ENCODE results near the gene HACD2.

The HACD2 gene

DNA sequence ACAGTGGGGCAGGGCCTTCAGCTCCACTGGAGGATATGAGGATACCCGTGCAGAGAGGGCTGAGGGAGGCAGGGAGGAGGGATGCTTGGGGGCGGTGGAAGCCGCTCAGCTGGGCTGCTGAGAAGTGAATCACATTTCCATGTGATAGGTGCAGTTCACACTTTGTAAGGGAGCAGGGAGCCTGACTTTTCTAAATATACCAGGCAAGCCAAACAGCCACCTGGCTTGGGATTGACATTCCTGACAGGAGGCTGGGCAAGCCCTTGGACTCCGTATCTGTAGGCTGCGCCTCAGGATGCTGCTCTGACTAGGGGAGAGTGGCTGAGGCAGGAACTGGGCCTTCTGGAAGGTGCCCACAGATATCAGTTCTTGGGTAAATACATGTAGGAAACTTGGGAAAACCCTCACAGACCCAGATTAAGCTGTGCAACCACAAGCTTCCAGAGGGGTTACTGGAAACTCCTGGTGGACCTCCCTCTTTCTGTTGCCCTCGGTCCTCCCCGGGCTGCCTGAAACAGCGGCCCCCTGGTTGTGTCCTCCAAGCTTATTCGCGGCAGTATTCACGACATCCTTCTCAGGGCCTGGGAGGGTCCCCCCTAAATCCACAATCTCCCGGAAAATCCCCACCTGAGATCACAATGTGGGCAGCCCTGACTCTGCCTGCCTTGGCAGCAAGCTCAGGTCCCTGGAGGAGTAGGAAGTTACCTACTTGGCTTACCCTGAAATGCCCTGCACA, 103.0 kb downstream of the HACD2 start:
- no peak for DNase-seq (ENCODE audit: low spot score)

DNA sequence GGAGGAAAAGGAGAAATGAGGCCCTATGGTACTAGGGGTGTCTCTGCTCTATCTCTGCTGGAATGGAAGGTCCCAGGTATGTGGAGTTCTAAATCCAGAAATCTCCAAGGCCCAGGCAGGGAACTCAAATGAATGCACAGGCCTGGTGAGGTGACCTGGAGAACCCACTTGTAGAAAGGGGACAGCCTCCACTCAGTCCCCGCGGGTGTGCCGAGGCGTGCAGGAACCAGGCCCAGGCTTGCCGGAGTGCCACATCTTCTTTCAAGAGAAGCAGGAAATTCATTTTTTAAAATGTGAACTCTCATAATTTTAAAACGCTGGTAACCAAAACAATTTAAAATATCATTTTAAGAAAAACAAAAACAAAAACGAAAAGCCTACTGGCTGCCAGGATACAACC, 103.8 kb downstream of the HACD2 start:
- DNase-seq (ENCODE audit: low spot score) = no peak

DNA sequence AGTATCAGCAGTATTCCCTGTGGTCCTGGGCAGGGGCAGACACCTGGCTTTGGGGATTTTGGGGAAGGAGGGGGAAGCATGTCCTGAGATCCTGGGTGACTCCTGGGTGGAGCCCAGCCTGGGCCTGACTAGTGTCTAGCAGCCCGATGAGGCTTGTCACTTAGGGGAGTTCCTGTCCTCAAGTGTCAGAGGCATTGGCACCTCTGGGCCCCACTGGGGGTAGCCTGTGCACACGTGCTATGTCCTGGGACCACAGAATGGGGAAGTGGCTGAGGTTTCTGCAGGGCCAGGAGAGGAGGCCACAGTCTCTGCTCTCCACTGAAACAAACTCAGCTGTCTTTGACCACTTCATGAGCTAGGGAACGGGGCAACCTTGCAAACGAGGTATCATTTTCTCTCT, 104.4 kb downstream of the HACD2 start:
- DNase-seq (ENCODE audit: low spot score) = no peak

DNA sequence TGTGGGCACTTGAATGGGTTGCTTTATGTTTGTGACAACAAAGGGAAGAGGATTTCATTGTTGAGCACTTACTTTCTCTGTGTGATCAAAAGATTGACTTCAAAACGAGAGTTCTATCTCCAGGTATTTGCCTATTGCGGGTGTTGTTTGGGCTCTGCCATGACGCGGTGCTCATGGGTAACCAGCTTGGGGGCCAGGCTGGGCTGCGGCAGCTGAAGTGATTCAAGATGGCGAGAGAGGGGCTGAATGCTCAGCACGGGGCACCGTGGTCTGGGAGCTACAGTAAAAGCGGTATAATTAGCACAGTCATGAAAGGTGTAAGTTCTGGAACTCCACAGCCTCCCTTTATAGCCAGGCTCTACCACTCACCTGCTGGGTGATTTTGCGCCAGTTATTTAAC, 105.0 kb downstream of the HACD2 start:
- DNase-seq (ENCODE audit: low spot score) = no peak

DNA sequence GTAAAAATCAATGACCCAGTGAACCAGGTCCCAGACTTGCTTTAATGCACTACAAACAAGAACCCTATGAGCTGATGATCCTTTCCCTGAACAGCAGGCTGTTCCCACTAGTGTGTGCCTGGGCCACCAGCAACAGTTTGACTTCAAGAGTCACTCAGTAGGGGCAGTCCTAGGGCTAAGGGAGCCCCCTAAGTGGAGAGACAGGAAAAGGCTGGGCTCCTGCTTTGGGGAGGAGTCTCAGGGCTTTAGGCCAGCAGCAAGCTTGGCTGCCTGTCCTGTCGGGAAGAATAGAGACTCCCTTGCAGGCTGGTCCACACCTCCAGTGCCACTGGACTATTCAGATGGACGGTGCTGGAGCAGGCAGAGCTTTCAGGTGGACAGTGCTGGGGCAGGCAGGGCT, 106.5 kb downstream of the HACD2 start:
- DNase-seq (ENCODE audit: low spot score) = no peak

DNA sequence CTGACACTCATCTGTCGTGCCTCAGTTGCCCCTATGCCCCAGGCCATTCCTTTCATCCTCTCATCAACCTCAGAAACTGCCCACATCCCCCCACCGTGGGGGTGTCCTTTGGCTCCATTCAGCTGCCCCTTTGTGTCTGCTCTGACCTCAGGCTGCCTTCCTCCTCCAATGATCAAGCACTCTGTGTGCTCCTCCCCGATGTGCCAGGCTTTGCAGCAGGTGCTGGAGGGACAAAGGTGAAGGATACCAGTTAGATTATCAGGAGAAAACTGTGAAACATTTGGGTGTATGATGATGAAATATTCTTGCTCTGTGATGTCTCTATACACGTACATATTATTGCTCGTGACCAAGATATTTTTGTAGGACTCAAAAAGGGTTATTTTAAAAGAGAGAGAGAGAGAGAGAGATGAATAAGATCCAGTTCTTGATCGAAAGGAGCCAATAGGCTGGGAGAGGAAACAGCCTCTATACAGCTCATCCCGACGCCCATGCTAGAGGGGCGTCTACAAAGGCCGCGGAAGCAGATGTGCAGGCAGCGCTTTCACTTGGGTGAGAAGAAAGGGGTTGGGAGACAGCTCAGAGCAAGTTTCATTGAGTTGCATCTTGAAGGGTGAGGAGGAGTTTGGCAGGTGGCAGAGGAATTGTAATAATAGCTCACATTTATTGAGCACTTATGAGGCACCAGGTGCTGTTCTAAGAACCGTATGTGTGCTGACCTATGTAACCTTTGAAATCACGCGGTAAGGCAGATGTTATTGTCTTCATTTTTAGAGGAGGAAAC, 107.7 kb downstream of the HACD2 start:
- no peak for DNase-seq (ENCODE audit: low spot score)

DNA sequence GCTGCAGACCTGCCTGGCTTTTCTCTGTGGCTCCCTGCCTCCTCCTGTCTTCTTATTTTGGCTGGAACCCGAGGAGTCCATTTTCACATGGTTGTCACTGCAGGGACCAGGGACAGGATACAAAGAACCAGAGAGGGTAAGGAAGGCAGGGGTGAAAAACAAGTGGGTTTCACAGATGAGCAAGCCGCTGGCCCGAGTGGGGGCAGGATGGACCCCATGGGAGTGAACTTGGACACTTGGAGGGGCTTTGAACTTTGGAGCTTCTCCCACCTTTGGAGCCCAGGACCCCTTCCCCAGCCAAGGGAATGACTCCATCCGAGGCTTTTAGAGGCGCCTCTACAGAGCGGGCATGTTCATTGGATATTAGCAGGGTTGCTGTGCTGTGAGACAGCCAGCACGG, 109.1 kb downstream of the HACD2 start:
- no peak for DNase-seq (ENCODE audit: low spot score)

DNA sequence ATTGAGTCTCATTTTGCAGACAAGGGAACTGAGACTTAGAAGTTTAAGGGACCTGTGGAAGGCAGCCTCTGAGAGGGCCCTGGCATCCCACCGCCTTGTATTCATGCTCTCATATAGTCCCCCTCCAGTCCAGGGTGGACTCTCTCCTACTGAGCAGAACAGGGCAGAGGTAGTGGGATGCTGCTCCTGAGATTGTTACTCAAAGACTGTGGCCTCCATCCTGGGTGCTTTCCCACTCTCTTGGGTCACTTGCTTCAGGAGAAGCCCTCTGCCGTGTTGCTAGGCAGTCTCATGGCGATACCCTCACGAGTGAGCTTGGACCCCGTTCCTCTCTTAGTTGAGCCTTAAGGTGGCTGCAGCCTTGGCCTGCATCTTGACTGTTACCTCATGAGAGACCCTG, 113.7 kb downstream of the HACD2 start:
- DNase-seq (ENCODE audit: low spot score) = no peak

DNA sequence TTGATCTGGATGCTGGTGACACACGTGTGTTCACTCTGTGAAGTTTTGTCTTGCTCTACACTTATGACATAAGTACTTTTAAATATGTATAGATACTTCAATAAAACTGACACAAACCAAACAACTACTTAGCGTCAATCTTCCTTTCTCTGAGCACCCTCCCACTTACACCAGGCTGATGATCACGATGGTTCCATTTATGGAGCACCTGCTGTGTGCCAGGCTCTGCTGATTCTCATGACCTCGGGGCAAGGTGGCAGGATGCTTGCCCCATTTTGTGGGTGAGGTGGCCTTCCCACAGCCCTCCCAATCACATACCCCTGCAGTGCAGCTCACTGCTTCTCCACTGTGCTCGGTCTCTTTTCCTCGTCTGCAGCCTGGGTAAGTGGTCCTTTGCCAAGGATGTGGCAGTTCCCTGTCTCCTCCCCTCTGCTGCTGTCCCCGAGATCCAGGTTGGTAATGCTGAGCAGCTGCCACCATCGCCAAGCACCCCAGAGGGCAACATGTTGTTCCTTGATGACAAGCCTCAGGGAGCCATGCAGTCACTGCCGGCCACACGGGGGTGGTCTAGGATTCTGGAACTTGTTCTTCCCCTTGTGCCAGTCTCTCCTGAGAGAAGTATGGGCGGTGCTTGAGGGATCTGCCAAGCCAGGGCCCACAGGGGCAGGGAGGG, 115.4 kb downstream of the HACD2 start:
- peak; percentile 50 for DNase-seq (ENCODE audit: low spot score)

DNA sequence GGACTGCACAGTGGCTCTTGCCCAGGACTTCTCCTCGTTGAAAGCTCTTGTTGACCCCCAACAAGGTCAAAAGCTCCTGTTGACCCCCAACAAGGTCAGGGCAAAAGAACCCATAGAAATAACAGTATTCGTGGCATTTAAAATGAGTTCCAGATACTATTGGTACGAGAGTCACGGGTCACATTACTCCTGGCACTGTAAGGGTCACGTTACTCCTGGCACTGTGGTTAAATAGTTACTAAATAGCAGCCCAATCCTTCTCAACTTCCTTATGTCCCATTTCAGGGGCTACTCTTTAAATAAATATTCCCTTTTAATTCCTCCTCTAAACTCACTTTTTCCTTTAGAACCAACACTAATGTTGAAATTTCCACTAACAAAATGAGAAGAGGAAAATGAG, 117.8 kb downstream of the HACD2 start:
- DNase-seq (ENCODE audit: low spot score) = no peak

DNA sequence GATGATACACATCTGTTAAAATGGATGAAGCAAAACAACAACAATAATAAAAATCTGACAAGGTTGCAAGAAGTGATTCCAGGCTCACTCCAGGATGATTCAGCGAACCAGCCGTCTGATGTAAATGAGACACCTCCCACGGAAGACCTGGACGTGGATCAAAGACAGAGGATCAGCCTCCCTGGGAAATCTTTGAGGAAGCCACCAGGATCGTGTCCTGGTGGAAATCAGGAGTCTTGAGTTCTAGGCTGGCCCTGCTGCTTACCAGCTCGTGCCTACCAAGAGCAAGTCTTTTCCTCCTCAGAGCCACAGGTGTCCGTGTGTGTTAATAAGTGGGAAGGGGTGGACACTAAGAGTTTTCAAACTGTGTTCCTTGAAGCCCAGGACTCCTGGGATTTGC, 120.6 kb downstream of the HACD2 start:
- DNase-seq (ENCODE audit: low spot score) = no peak

DNA sequence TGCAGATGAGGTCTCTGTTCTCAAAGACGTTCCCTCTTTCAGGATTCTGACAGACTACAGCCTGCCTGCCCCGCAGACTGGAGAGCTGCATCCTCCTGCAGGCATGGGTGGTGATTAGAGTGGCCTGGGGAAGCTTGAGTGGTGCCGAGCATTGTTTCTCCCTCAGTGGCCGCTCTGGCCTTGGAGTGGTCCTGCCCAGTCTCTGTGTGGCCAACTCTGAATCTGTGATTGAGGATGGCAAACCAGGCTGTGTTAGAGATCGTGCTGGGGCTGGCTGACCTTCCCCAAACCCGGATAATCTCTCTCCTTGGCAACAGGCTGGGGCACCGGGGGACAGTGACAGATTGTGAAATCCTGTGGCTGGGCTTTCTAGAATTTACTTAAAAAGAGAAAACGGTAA, 125.0 kb downstream of the HACD2 start:
- peak; percentile 80 for DNase-seq (ENCODE audit: low spot score)

DNA sequence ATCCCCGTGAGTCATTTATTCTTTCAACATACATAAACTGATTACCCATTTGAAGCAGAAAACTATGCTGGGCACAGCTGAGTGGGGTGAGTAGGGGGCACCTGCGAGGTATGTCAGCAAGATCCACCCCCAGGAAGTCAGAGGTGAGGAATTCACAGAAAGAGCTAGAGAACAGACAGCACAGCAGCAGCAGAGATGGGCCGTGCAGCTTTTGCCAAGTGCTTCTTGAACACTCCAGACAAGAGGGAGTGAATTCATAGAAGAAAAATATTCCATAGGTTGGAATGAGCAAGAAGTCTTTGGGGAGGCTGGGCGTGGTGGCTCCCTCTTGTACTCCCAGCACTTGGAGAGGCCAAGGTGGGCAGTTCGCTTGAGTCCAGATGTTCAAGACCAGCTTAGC, 126.6 kb downstream of the HACD2 start:
- no peak for DNase-seq (ENCODE audit: low spot score)

DNA sequence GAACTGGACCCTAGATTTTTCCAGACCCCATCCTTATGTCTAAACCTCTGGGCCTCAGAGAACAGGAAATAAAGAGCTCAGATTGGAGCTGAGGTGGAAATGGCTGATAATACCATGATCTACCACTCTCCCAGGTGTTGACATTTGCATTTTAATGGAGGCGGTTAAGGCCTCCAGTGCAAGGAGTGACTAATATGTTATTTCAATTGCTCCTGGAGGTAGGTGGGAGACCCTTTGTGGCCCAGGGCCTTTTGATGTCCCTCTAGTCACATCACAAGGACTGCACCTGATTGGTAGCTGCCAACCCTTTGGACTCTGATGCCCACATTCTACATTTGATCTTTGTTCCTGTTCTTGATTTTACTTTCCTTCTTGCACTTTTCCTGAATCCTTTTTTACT, 127.0 kb downstream of the HACD2 start:
- DNase-seq (ENCODE audit: low spot score) = no peak

DNA sequence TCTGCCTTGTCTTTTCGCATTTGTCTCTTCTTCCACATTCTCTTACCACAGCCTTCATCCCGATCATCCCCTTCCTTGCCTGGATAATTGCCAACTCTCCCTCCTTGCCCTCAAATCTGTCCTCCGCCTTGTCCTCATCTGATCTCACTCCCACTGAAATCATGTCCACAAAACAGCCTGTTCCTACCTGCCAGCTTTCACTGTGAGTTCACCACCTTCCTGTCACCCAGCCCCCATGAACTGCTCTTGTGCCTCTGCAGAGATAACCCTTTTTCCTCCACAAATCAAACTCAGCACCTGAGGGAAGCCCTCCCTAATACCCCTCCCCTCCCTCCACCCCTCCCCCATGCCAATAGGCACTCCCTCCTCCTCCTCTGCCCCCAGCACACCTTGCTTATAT, 131.2 kb downstream of the HACD2 start:
- DNase-seq (ENCODE audit: low spot score) = no peak

DNA sequence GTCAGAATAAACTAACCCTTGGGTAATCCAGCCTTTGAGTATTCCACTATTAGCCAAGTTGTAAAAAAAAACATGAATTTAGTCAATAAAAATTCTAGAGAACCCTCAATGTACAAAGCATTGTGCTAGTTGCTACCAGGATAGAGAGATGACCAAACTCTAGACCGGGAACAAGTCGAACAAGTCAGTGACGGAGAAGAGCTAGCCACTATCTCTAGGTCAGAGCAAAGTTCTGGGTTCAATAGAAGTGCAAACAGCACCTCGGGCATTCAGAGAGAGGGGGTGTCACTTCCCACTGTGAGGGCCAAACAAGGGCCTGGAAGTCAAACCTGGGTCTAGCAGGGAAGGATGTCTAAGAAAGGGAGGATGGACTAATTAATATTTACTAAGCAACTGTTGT, 133.7 kb downstream of the HACD2 start:
- no peak for DNase-seq (ENCODE audit: low spot score)

DNA sequence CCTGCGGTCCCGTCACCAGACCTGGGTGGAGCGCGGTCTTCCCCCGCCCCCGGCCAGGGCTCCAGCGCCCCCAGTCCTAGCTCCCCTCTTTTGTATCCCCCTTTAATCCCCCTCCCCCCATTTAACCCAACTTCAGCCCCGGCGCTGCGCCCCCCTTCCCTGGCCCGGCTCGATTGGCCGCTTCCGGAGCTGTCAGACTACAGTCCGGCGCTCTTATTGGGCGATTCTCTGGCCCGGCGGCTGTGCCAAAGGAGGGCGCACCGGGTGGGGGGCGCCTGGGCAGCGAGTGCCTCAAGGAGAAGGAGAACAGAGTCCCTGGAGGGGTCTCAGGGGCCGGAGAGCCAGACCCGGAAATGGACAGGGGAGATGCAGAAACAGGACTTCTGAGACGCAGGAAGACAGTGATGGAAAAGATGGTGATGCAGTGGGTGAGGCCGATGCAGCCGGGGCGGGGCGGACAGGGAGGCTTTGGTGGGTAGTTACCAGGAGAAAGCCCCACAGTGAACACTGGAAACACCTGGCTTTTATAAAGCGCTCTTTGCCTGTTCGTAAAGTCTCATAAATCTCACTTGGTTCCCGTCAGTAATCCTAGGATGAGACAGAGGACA, 134.8 kb downstream of the HACD2 start:
- DNase-seq (ENCODE audit: low spot score) = peak; percentile 38

DNA sequence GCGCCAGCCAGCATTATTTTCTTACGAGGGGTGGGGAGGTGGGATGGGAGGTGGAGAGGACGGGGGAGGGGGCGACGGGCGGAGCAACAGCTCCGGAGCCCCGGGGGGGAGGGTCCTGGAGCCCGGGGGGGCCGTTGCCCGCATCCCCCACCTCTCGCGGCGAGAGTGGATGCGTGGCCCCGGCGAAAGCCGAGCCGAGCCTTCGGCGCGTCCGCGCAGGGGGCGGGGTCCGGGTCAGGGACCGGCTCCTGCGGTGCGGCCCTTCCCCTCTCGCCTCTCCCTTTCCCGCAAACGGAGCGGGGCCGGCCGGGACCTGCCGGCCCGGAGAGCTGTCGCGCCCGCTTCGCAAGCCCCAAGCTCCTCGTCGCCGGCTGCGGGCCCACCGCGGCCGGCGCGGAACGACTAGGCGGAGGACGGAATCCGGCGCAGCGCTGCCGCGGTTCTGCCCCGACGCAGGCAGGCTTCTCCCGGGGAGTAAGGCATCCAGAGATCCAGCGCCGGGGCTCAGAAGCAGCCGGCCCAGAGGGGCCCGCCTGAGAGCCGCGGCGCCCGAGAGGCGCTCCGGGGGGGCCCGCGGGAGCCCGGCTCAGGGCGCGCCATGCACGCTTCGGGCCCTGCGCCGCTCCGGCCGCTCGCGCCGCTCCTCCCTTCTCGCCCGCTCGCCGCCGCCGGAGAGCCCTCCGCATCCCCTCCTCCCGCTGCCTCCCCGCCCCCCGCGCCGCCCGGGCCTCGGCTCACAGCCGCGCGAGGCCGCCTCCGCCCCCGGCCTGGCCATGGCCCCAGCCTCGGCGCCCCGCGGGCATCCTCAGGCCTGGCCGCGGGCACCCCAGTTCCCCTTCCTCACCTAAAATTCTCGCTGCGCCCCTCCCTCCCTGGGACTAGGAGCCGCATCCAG, 135.5 kb downstream of the HACD2 start:
- no peak for DNase-seq (ENCODE audit: low spot score)

DNA sequence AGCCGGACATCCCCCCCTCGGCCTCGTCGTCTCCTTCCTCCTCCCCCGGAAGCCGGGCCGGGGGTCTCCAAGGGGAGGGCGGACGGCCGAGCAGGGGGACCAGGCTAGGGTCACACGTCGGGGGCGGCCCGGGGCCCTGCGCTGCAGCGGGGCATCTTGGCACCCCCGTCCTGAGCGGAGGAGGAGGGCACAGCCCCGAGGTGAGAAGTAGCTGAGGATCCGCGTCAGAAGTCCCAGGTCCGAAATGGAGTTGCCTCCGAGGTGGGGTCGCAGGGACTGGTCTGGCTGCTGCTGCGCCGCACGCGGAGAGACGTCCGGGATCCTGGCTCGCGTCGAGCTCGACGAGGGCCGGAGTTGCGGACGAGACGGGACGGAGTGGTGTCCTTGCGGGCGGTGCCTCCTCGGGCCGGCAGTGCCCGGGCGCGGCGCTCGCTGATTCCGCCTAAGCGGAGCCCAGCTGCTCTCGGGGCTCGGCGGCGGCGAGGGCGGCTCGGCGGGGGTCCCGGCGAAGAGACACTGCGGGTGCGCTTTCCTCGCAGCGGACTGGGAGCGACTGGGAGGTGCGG, 136.2 kb downstream of the HACD2 start, which contains the start of gene ADCY5:
Gene ADCY5 (minus strand): TSS at position 555 of the 566 bp plus-strand sequence. CDS start 545 bp downstream, at position 10.
- no peak for DNase-seq (ENCODE audit: low spot score)

DNA sequence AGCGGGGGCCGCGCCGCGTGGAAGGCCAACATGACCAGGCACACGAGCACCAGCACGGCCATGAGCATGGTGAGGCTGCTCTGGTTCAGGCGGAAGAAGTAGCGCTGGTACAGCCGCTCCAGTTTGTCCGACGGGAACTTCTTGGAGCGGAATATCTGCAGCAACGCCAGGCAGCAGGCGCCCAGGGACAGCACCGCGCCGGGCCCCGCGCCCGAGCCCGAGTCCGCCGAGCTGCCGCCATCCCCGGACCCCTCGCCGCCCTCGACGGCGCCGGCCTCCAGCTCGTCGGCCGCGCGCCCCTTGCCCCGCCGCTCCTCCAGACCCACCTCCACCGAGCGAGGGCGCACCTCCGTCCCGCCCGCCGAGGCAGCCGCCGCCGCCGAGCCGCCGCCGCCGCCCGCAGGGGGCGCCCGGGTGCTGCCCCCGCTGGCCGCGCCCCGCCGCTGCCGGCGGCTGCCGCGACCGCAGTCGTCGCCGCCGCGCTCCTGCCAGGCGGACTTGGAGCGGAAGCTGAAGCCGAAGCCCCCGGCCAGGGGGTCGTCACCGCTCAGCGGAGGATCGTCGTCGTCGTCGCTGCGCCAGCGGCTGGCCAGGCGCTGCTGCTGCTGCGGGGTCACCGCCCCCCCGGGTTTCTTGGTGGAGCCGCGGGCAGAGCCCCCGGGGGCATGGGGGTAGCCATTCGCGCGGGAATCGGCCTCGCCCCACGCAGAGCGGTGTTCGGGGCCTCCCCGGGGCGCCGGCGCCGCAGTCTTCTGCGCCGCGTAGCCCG, 136.9 kb downstream of the HACD2 start:
- no peak for DNase-seq (ENCODE audit: low spot score)

DNA sequence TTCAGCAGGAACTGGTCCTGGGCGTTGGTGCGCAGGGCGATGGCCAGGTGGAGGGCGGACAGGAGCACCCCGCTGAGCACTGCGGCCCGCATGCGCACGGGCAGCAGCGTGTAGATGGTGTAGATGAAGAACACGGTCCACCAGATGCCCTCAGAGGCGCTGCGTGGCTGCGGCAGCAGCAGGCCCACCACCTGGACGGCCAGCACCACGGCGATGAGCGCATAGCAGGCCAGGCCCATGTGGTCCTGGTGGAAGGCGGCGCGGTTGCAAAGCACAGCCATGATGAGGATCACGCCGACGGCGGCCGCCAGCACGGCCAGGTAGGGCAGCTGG, 137.5 kb downstream of the HACD2 start:
- DNase-seq (ENCODE audit: low spot score) = no peak
